ENCODE measurements around the gene CDC42EP5.

- TF ChIP-seq CEBPB (IDR thresholded peaks at IDR 0.05; ENCODE audit: borderline replicate concordance in 1 of 2, low read depth in 2 of 2, low read length in 2 of 2) (no peak), CTCF (IDR thresholded peaks at IDR 0.05 in 2 of 3, conservative IDR thresholded peaks at IDR 0.05 in 1 of 3; ENCODE audit: control insufficient read depth in 2 of 3, extremely low read depth in 1 of 3, insufficient read depth in 1 of 3, low read depth in 3 of 3, low read length in 3 of 3) (no peak), JUNB (IDR thresholded peaks at IDR 0.05) (no peak), CBX3 (IDR thresholded peaks at IDR 0.05; ENCODE audit: borderline replicate concordance, low read depth) (no peak), YBX1 (IDR thresholded peaks at IDR 0.05) (no peak), NR2C2 (IDR thresholded peaks at IDR 0.05; ENCODE audit: borderline replicate concordance, control insufficient read depth, insufficient read length, low read depth) (no peak), ZNF24 (IDR thresholded peaks at IDR 0.05) (no peak), ZNF274 (IDR thresholded peaks at IDR 0.05; ENCODE audit: insufficient read depth, insufficient read length) (no peak)
- TF ChIP-seq, protein P1, sequence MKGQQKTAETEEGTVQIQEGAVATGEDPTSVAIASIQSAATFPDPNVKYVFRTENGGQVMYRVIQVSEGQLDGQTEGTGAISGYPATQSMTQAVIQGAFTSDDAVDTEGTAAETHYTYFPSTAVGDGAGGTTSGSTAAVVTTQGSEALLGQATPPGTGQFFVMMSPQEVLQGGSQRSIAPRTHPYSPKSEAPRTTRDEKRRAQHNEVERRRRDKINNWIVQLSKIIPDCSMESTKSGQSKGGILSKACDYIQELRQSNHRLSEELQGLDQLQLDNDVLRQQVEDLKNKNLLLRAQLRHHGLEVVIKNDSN (IDR thresholded peaks at IDR 0.05; ENCODE audit: borderline replicate concordance, extremely low read length, insufficient read depth, low read depth, low read length), result no peak
These were observed 56.2 kb downstream of the CDC42EP5 start for GRCh38 chr19:54416695-54417491.

All from GM12878 (cell line).